Measurements from ENCODE around the gene EFNA4.

The EFNA4 gene

GRCh38 chr1:155060736-155061135, 2.8 kb upstream of the EFNA4 start:
- Histone ChIP-seq H3K27me3 (ENCODE audit: low read depth, low read length) (no peaks in the 10 kb centered on the region), H3K4me3 (ENCODE audit: low read depth in 1 of 2, low read length in 2 of 2) (no peak overlapping the region), H3K27ac (ENCODE audit: low read length) (no peak overlapping the region), H3K4me1 (ENCODE audit: control insufficient read depth in 1 of 2, insufficient read depth in 2 of 2, low read length in 2 of 2) (peaks cover 12 to 31% of the 10 kb centered on the region in 2 donors), H3K36me3 (ENCODE audit: control insufficient read depth in 1 of 2, insufficient read depth in 2 of 2, low read length in 2 of 2) (peaks cover 21 to 35% of the 10 kb centered on the region in 2 donors), H3K9me3 (ENCODE audit: control insufficient read depth in 1 of 2, low read length in 2 of 2) (no peaks in the 10 kb centered on the region)

DNA sequence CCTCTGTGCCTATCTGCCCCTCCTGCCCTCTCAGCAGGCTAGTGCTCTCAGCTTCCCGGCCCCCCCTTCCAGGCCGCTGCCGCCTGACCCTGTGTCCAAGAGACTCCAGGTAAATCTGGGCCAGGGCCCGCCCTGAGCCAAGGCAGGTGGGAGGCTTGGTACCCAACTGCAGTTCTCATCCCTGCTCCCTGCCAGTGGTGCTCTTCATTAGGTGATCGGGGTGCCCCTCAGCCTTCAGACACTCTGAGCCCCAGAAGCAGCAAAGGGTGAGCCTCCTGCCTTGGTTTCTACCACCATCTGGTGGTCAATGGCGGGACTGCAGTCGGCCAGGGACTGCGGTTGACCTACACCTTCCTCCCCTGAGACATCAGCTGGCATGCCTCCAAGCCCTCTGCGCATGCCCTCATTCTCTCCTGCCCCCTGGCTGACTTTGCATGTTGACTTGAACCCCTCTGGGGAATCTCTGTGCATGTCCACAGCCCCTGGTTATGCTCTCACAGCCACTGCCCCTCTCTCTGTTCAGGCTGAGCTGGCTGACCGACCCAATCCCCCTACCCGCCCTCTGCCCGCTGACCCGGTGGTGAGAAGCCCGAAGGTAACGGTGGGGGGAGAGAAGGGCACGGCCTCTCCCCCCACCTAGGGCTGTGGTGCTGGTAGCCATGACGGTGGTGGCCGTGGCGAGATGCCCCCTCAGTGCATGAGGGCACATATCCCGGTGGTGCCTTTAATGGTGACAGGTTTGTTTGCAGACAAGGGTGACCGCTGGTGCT, 2.0 kb upstream of the EFNA4 start:
- H3K27ac ChIP-seq (ENCODE audit: low read length): no peak overlapping the region
- no peak overlapping the region for H3K4me3 ChIP-seq (ENCODE audit: low read depth in 1 of 2, low read length in 2 of 2)
- H3K9me3 ChIP-seq (ENCODE audit: control insufficient read depth in 1 of 2, low read length in 2 of 2): no peaks in the 10 kb centered on the region
- peaks cover 12 to 31% of the 10 kb centered on the region in 2 donors for H3K4me1 ChIP-seq (ENCODE audit: control insufficient read depth in 1 of 2, insufficient read depth in 2 of 2, low read length in 2 of 2)
- H3K36me3 ChIP-seq (ENCODE audit: control insufficient read depth in 1 of 2, insufficient read depth in 2 of 2, low read length in 2 of 2): peaks cover 15 to 27% of the 10 kb centered on the region in 2 donors
- H3K27me3 ChIP-seq (ENCODE audit: low read depth, low read length): no peaks in the 10 kb centered on the region

DNA sequence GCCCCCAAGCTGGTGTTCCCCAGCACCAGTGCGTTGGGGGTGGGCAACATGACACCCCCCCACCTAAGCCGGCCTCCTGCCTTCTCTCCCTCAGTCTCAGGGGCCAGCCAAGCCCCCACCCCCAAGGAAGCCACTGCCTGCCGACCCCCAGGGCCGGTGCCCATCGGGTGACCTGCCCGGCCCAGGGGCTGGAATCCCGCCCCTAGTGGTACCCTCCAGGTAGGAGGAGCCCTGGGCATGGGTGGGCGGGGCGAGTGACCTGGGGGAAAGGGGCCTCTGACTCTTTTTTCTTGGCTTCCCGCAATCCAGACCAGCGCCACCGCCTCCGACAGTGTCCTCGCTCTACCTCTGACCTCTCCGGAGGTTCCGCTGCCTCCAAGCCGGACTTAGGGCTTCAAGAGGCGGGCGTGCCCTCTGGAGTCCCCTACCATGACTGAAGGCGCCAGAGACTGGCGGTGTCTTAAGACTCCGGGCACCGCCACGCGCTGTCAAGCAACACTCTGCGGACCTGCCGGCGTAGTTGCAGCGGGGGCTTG, 1.3 kb upstream of the EFNA4 start:
- no peak overlapping the region for H3K27ac ChIP-seq (ENCODE audit: low read length)
- H3K36me3 ChIP-seq (ENCODE audit: control insufficient read depth in 1 of 2, insufficient read depth in 2 of 2, low read length in 2 of 2): peaks cover 10 to 20% of the 10 kb centered on the region in 2 donors
- peak overlapping the region in 1 of 2 donors; percentile 94 for H3K4me3 ChIP-seq (ENCODE audit: low read depth in 1 of 2, low read length in 2 of 2)

GRCh38 chr1:155062702-155063411, 683 bp upstream of the EFNA4 start:
- Histone ChIP-seq H3K4me3 (ENCODE audit: low read depth in 1 of 2, low read length in 2 of 2) (peak overlapping the region; percentile 71 to 94), H3K9me3 (ENCODE audit: control insufficient read depth in 1 of 2, low read length in 2 of 2) (no peaks in the 10 kb centered on the region), H3K27ac (ENCODE audit: low read length) (peak overlapping the region; percentile 63), H3K36me3 (ENCODE audit: control insufficient read depth in 1 of 2, insufficient read depth in 2 of 2, low read length in 2 of 2) (peaks cover 8 to 14% of the 10 kb centered on the region in 2 donors), H3K27me3 (ENCODE audit: low read depth, low read length) (no peaks in the 10 kb centered on the region), H3K4me1 (ENCODE audit: control insufficient read depth in 1 of 2, insufficient read depth in 2 of 2, low read length in 2 of 2) (peaks cover 12 to 31% of the 10 kb centered on the region in 2 donors)

More for the DNA sequence above, 1.3 kb upstream of the EFNA4 start:
- no peaks in the 10 kb centered on the region for H3K9me3 ChIP-seq (ENCODE audit: control insufficient read depth in 1 of 2, low read length in 2 of 2)
- no peaks in the 10 kb centered on the region for H3K27me3 ChIP-seq (ENCODE audit: low read depth, low read length)
- H3K4me1 ChIP-seq (ENCODE audit: control insufficient read depth in 1 of 2, insufficient read depth in 2 of 2, low read length in 2 of 2): peaks cover 12 to 31% of the 10 kb centered on the region in 2 donors

DNA sequence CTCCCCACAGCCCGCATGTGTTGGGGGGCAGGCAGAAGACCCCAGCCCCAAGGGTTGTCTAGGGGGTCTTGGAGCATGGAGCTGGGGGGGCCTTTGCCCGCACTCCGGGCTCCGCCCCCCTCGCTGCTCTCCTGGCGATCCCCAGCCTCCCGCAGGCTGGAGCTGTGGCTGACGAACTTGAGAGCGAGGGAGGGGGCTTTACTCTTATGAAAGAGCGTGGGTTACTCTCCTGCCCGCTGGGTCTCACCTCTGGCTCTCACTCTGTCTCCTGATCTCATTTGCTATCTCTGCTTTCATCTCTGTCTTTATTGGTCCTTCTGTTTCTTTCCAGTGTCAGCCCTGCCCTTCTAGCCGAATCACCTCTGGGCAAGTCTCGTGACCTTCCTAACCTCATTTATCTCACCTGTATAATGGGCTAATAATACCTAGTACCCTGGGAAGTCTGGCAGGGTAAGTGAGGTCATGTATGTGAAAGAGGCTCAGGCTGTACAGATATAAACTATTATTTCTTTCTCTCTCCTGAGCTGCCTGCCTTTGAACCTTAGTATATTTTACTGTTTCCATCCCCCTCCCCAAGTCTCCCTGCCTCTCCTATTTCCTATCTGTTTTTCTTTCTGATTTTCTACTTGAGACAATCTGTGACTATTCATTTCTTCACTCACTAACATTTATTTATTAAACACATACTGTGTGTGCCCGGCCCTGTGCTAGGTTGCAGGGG, 731 bp downstream of the EFNA4 start:
- Histone ChIP-seq H3K4me1 (ENCODE audit: control insufficient read depth in 1 of 2, insufficient read depth in 2 of 2, low read length in 2 of 2) (peaks cover 12 to 31% of the 10 kb centered on the region in 2 donors), H3K27me3 (ENCODE audit: low read depth, low read length) (no peaks in the 10 kb centered on the region), H3K4me3 (ENCODE audit: low read depth in 1 of 2, low read length in 2 of 2) (peak overlapping the region; percentile 71 to 94), H3K36me3 (ENCODE audit: control insufficient read depth in 1 of 2, insufficient read depth in 2 of 2, low read length in 2 of 2) (peaks cover 0 to 7% of the 10 kb centered on the region in 2 donors), H3K27ac (ENCODE audit: low read length) (no peak overlapping the region), H3K9me3 (ENCODE audit: control insufficient read depth in 1 of 2, low read length in 2 of 2) (no peaks in the 10 kb centered on the region)

DNA sequence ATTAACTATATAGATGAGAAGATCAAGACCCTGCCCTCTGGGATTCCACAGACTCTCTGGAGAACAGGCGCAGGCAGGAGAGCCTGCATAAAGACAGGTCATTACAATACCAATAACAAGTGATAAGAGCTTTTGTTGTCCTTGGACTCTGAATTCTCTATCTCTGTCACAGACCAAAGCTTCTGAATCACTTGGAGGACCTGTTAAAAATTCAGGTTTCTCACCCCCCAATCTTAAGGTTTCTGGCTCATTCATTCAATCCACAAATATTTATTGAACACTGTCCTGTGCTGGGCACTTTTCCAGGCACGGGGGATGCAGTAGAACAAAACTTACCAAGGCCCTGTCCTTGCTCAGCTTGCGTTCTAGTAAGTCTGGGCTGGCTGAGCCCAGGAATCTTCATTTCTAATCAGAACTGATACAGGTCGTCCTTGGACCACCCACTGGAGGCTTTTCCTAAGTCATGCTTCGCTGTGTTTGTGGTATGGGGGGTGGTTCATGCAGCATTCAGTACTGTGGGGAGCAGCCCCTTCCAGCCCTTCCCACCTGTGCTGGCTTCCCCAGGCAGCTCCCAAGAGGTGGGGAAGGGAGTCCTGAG, 1.4 kb downstream of the EFNA4 start:
- Histone ChIP-seq H3K36me3 (ENCODE audit: control insufficient read depth in 1 of 2, insufficient read depth in 2 of 2, low read length in 2 of 2) (peaks cover 0 to 3% of the 10 kb centered on the region in 2 donors), H3K27ac (ENCODE audit: low read length) (no peak overlapping the region), H3K4me1 (ENCODE audit: control insufficient read depth in 1 of 2, insufficient read depth in 2 of 2, low read length in 2 of 2) (peaks cover 12 to 32% of the 10 kb centered on the region in 2 donors), H3K27me3 (ENCODE audit: low read depth, low read length) (no peaks in the 10 kb centered on the region), H3K9me3 (ENCODE audit: control insufficient read depth in 1 of 2, low read length in 2 of 2) (no peaks in the 10 kb centered on the region), H3K4me3 (ENCODE audit: low read depth in 1 of 2, low read length in 2 of 2) (peak overlapping the region in 1 of 2 donors; percentile 71)

DNA sequence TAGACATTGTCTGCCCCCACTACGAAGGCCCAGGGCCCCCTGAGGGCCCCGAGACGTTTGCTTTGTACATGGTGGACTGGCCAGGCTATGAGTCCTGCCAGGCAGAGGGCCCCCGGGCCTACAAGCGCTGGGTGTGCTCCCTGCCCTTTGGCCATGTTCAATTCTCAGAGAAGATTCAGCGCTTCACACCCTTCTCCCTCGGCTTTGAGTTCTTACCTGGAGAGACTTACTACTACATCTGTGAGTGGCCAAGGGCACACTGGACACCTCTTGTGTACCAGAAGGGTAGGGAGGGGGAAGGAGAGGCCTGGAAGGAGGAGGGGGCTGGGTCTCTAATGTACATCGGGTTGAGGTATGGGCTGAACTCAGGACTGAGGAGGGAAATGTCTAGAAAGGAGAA, 3.2 kb downstream of the EFNA4 start:
- Histone ChIP-seq H3K27ac (ENCODE audit: low read length) (no peak overlapping the region), H3K4me1 (ENCODE audit: control insufficient read depth in 1 of 2, insufficient read depth in 2 of 2, low read length in 2 of 2) (peaks cover 12 to 39% of the 10 kb centered on the region in 2 donors), H3K36me3 (ENCODE audit: control insufficient read depth in 1 of 2, insufficient read depth in 2 of 2, low read length in 2 of 2) (no peaks in the 10 kb centered on the region), H3K4me3 (ENCODE audit: low read depth in 1 of 2, low read length in 2 of 2) (no peak overlapping the region), H3K9me3 (ENCODE audit: control insufficient read depth in 1 of 2, low read length in 2 of 2) (no peaks in the 10 kb centered on the region), H3K27me3 (ENCODE audit: low read depth, low read length) (no peaks in the 10 kb centered on the region)

DNA sequence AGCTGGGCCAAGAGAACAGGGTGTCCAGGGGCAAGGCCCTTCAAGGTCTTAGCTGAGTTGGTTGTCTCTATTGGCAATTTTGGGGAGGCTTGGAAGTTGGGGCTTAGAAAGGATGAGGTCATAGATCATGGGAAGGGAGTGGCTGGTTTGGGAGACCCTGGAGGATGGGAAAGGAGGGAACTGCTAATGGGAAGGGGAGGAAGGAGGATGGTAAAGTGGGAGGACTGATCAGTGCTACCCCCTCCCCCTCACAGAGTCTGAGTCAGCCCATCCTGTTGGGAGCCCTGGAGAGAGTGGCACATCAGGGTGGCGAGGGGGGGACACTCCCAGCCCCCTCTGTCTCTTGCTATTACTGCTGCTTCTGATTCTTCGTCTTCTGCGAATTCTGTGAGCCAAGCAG, 5.1 kb downstream of the EFNA4 start:
- Histone ChIP-seq H3K4me1 (ENCODE audit: control insufficient read depth in 1 of 2, insufficient read depth in 2 of 2, low read length in 2 of 2) (peaks cover 6 to 24% of the 10 kb centered on the region in 2 donors), H3K4me3 (ENCODE audit: low read depth in 1 of 2, low read length in 2 of 2) (no peak overlapping the region), H3K27ac (ENCODE audit: low read length) (no peak overlapping the region), H3K36me3 (ENCODE audit: control insufficient read depth in 1 of 2, insufficient read depth in 2 of 2, low read length in 2 of 2) (no peaks in the 10 kb centered on the region), H3K27me3 (ENCODE audit: low read depth, low read length) (no peaks in the 10 kb centered on the region), H3K9me3 (ENCODE audit: control insufficient read depth in 1 of 2, low read length in 2 of 2) (no peaks in the 10 kb centered on the region)

GRCh38 chr1:155069551-155070157, 6.1 kb downstream of the EFNA4 start:
- Histone ChIP-seq H3K4me3 (ENCODE audit: low read depth in 1 of 2, low read length in 2 of 2) (no peak overlapping the region), H3K27ac (ENCODE audit: low read length) (no peak overlapping the region), H3K9me3 (ENCODE audit: control insufficient read depth in 1 of 2, low read length in 2 of 2) (no peaks in the 10 kb centered on the region), H3K36me3 (ENCODE audit: control insufficient read depth in 1 of 2, insufficient read depth in 2 of 2, low read length in 2 of 2) (no peaks in the 10 kb centered on the region), H3K4me1 (ENCODE audit: control insufficient read depth in 1 of 2, insufficient read depth in 2 of 2, low read length in 2 of 2) (peaks cover 3 to 17% of the 10 kb centered on the region in 2 donors), H3K27me3 (ENCODE audit: low read depth, low read length) (no peaks in the 10 kb centered on the region)

DNA sequence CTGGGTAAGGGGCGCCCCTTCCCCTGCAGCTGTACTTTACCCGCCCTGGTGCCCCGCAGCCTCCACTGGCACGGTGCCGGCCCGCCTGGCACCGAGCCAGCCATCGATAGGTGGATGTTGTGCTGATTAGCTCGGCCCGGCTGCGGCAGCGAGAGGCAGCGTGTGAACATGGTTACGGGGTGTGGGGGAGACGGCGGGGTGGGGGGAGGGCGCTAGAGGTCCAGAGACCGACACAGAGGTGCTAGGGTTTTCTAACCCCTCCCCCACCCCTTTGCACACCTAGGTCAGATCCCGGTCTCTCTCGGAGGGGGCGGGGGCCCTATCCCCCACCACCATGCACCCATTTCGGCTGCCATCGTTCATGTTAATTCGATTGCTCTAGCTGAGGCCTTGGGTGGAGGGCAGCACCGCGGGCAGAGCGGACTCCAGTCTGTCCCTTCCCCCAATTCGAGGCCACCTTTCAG, 6.7 kb downstream of the EFNA4 start:
- no peaks in the 10 kb centered on the region for H3K27me3 ChIP-seq (ENCODE audit: low read depth, low read length)
- no peak overlapping the region for H3K27ac ChIP-seq (ENCODE audit: low read length)
- peak overlapping the region; percentile 57 to 66 for H3K4me3 ChIP-seq (ENCODE audit: low read depth in 1 of 2, low read length in 2 of 2)

More for the DNA sequence above, 6.7 kb downstream of the EFNA4 start:
- H3K36me3 ChIP-seq (ENCODE audit: control insufficient read depth in 1 of 2, insufficient read depth in 2 of 2, low read length in 2 of 2): no peaks in the 10 kb centered on the region
- H3K9me3 ChIP-seq (ENCODE audit: control insufficient read depth in 1 of 2, low read length in 2 of 2): no peaks in the 10 kb centered on the region
- peaks cover 3 to 17% of the 10 kb centered on the region in 2 donors for H3K4me1 ChIP-seq (ENCODE audit: control insufficient read depth in 1 of 2, insufficient read depth in 2 of 2, low read length in 2 of 2)

All from muscle layer of duodenum (tissue), 2 donors.